HG03280 (cell line): ENCODE measurements around the gene FXYD4.
"Not testable (repeated sequence)": the region's sequence is repeated elsewhere in the genome, so short reads cannot be mapped to it uniquely, and the experiment has no call there.

ENCODE experiments used
- ATAC-seq: cut with Tn5 transposase; IDR thresholded peaks from one replicate; pipeline ENCODE4 v1.9.1; 2021; ENCODE audit warnings: mild to moderate bottlenecking, moderate library complexity; ENCODE audit not compliant: unreplicated experiment

Gene FXYD4

GRCh38 chr10:43374194-43374593 is 2.8 kb downstream of the FXYD4 start:
- no peak for ATAC-seq

DNA sequence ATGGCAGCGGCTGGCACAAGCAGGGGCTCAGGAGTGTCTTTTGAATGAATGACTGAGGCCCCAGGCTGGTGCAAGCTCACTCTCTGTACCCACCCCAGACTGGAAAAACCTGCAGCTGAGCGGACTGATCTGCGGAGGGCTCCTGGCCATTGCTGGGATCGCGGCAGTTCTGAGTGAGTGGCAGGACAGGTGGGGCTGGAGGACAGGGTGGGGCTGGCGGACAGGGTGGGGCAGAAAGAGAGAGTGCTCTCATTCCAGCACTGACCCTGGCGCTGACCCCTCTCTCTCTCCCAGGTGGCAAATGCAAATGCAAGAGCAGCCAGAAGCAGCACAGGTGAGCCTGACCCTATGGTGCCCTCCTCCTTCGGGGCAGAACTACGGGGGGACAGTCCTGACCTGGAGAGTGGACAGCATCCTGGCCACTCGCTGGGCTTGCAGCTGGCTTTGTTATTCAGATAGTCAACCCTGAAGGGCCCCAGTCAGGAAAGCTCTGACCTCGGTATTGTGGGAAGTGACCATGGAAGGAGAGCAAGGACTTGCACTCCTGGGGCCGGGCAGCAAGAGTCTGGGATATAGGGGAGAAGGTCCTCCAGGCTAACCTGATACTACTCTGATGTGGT is 4.1 kb downstream of the FXYD4 start:
- no peak for ATAC-seq

DNA sequence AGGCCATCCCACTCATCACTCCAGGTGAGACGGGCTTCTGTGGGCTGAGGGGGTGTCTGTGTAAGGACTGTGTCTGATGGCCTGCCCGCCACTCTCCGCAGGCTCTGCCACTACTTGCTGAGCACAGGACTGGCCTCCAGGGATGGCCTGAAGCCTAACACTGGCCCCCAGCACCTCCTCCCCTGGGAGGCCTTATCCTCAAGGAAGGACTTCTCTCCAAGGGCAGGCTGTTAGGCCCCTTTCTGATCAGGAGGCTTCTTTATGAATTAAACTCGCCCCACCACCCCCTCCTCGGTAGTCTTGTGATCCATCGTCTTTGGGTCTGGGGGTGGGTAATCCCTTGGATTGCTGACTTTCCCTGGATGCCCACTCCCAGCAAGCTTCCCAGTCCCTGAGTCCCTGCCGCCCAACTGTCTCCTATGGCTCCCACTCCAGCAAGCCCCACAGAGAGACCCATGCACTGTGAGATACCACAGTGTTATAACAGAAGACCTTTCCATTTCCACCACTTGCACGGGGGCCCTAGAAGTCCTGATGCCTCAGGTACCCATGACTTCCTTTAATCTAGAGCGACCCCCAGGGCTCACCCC is 4.7 kb downstream of the FXYD4 start:
- ATAC-seq = no peak

DNA sequence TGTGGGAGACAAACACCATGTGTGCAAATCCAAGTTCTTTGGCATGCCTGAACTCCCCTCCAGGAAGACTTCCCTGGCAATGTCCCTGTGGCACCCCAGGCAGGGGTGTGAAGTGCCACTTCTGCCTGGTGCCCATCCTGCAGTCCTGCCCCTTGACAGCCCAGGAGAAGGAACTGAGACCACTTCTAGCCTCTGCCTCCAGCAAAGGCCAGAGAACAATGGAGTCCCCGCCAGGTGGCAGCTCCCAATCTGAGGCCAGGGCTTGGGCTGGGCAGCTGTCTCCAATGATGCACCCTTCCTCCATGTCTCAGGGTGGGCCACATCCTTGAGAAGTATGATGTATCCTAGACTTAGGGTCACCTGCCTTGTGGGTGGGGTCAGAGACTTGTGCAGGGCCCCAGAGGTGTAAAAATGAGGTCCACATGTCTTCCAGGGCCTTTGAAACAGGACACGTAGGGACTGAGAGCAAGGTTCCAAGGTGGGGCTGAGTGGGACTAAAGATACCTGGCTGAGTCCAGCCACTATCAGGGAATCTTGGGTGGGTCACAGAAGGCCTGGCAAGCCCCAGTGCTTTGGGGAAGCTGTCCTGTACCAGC is 5.5 kb downstream of the FXYD4 start:
- ATAC-seq = no peak

DNA sequence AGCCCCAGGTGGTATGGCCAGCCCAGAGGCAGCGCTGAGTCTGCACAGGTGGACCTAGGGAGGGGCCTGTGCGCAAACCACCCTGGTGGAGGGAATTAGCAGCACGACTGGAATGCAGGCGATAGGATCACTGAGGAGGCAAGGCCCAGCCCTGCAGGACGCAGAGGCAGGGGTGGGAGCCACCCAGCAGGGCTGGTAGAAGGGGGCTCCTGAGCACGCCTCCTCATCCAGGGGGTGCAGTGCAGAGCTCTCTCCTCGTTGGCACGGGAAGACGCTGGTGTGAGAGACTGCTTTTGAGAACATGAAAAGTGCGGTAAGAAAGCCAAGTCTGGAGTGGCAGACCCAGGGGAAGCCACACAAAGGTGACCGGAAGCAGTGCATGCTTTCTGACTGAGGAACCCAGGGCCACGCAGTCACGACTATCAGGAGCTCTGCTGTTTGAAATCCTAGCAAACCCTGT is 6.0 kb downstream of the FXYD4 start:
- ATAC-seq = no peak

DNA sequence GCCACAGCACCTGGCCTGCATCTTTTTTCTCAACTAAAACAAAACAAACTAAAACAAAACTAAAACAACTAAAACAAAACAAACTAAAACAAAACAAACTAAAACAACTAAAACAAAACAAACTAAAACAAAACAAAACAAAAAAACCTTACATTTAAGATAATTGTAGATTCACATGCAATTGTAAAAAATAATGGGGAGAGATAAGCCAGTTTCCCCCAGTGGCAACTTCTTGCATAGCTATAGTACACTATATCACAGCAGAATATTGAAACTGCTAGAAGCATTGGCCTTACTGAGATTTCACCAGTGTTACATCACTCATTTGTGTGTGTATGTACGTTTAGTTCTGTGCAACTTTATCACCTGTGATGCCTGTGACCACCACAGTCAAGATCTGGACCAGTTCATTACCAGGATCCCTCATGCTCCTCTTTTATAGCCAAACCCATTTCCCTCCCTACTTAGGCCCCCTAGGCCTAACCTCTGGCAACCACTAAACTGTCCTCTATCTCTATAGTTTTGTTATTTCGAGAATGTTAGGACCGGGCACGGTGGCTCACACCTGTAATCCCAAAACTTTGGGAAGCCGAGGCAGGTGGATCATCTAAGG is 9.3 kb downstream of the FXYD4 start:
- ATAC-seq = no peak

GRCh38 chr10:43383204-43383971 is 12.0 kb downstream of the FXYD4 start:
- no peak for ATAC-seq

GRCh38 chr10:43384252-43385221 is 13.1 kb downstream of the FXYD4 start:
- ATAC-seq = no peak

DNA sequence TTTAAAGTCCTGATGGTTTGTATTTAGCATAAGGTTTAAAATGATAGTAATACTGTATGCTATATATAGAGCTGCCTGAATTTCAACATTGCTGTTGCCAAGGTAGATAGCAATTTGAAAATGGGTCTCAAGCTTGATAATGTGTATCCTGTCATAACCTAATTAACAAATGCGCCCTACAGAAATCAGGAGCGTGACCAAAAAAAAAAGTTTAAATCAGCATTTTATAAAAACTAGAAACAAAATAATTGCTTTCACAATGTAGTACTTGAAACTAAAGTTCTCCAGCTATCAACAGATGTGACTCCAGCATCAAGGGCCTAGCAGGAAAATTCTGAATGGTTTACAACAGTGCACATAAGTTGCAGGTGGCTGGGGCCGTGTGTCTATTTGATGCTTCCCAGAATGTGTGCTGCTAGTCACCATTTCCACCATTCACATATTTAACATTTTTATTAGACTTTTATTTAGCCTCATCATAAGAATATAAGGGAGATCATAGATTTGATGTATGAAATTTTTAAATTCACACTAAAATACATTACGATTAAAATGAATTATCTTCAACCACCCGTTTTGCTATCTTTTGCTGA is 14.1 kb downstream of the FXYD4 start:
- no peak for ATAC-seq

DNA sequence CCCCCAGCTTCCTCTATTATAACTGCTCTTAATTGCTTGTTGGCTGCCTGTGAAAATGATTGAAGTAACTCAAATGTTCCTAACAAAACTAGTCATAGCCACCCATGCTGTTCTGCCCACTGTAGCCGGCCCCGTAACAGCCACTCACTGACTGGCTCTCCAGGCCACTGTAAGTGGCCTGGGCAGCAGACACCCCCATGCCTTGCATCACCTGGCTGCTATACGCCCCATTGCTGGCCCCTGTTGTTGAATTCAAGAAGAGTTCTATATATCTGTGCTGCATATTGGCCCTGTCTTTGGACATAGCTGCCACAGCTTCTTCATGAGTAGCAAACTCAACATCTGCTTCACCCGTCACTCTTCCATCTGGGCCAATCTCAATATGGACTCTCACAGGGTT is 15.1 kb downstream of the FXYD4 start:
- ATAC-seq = no peak

DNA sequence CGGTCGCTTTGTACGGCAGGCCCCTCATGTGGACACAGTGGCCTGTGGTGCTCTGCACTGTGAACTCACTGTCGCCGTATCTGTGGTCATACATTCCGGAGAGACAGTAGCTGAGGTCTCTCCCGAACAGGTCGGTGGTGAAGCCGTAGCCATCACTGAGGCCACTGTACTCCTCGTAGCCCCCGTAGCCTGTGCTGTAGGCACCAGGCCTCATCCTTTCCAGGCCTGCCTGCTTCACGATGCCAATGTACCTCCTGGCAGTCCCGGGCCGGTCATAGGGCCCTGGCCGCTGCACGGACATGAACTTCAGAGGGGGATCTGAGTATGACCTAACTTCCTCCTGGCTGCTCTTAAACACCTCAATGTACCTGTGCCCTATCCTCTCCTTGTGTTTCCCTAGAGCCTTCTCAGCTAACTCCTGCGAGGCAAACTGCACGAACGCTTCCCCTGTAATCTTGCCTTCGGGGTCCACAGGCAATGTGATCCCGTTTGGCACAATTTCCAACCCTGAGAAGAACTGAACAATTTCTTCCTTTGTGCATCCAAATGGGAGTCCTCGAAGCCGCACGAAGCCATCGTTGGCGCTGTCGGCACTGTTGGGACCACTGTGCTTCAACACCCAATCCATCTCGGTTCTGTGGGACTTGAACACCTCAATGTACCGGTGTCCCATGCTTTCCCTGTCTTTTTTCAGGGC is 15.7 kb downstream of the FXYD4 start:
- ATAC-seq = no peak

- ATAC-seq = no peak
These were observed 16.2 kb downstream of the FXYD4 start for GRCh38 chr10:43387678-43388032.

DNA sequence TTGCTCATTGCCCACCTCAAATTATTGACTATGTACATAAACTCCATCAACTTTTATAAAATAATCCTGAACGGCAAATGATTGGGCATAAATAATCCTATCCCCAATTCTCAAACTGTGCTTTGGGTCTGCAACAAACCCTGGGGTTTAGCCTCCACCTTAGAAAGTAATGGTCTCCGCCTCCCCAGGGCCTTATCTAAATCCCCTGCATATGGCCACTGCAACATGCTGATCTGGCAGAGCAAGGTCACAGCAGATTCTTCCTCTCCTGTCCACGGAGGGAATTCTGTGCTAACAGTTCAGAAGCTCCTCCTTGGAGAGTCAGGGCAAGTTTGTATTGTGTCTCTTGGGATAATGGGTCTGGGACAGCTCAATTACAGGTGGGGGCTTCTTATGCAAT is 18.4 kb downstream of the FXYD4 start:
- ATAC-seq = no peak

DNA sequence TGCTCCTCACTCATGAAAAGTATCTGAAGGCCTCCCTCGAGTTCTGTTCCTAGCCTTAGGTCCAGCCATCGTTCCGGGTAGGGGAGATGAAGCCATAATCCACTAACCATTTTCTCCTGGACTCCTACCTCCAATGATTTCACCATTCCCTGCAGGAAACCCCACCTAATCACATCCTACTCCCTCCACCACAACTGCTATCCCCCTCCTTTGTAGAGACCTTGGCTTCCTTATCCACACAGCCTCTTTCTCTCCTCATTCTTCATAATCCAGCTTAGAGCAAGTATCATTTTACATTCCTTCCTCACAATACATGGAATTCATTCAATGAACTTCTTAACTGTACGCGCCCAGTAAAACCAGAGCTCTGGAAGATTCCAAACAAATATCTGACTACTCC is 18.9 kb downstream of the FXYD4 start:
- no peak for ATAC-seq

GRCh38 chr10:43390759-43391158 is 19.3 kb downstream of the FXYD4 start:
- no peak for ATAC-seq

DNA sequence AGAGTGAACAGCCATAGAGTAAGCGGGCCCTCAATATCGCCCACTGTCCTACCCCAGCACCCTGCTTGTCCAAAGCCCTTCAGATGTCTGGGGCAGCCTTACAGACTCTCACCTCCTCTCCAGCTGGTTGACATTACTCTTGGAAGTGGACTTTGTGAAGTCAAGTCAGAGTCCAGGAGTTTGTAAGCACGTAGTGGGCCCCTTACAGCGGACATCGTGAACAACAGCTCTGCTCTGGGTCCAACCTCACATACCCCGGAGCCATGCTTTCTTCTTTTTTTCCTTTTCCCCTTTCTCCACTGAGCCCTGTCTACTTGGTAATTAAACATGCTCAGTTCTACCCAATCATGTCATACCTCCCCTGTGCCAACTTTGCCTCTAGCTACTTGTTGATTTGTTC is 20.1 kb downstream of the FXYD4 start:
- ATAC-seq = no peak

DNA sequence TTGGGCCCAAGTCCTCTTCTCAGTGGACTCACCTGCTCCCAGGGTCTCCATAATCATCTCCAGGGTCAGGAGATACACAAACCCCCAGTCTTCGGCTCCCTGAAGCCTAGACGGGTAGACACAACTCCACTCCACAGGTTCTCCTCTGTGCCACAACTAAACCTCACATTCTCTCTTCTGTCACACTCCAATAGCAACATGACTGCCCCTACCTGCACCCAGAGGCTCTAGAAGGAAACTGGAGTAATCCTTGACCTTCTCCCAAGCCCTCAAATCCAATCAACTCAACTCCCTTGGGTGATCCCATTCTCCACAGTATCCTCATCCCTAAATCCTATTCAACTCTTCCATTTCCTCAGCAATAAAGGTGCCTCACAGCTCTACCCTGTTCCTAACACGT is 21.3 kb downstream of the FXYD4 start:
- no peak for ATAC-seq

- ATAC-seq = not testable (repeated sequence)
These were observed 21.8 kb downstream of the FXYD4 start for GRCh38 chr10:43393186-43393585.

- no peak for ATAC-seq
These were observed 22.3 kb downstream of the FXYD4 start for GRCh38 chr10:43393606-43394360.
